ENCODE results near the gene IL1A. TPM values are rescaled to one million over a fixed set of nuclear protein-coding genes. Genes with fewer than 3 reads are reported as not detected.

IL1A gene
- total and polyA plus RNA-seq, 3 donors from 2014 or later = 15.8 to 36.5 (median 21.4) TPM

- TF ChIP-seq CTCF (IDR thresholded peaks at IDR 0.05) = no peak
- TF ChIP-seq POLR2A (IDR thresholded peaks at IDR 0.05) = no peak
- DNase-seq = no peak
- intact Hi-C loops (cut with DNase I; ENCODE audit: low total_unique reads) = no loop called here
- no peaks in the 10 kb centered on the region for H3K36me3 ChIP-seq (ENCODE audit: low read depth, missing control alignments)
- no peaks in the 10 kb centered on the region for H3K9me3 ChIP-seq
- H3K27ac ChIP-seq = no peak overlapping the region
- H3K27me3 ChIP-seq = no peaks in the 10 kb centered on the region
- H3K4me1 ChIP-seq = no peaks in the 10 kb centered on the region
- 100% methylated on average over 3 of the region's 3 CpGs for WGBS, 2 donors
- no peak overlapping the region for H3K4me3 ChIP-seq
These were observed 27.0 kb downstream of the IL1A start for GRCh38 chr2:112757265-112757664.

- Histone ChIP-seq H3K27ac (no peak overlapping the region), H3K9me3 (no peaks in the 10 kb centered on the region), H3K36me3 (ENCODE audit: low read depth, missing control alignments) (no peaks in the 10 kb centered on the region), H3K4me1 (no peaks in the 10 kb centered on the region), H3K4me3 (no peak overlapping the region), H3K27me3 (no peaks in the 10 kb centered on the region)
- 91 to 96% methylated on average over 3 of the region's 3 CpGs for WGBS, 2 donors
- TF ChIP-seq POLR2A (IDR thresholded peaks at IDR 0.05) (no peak), CTCF (IDR thresholded peaks at IDR 0.05) (no peak)
- DNase-seq = no peak
- intact Hi-C loops (cut with DNase I; ENCODE audit: low total_unique reads) = no loop called here
These were observed 28.1 kb downstream of the IL1A start for GRCh38 chr2:112756207-112756606.

DNA sequence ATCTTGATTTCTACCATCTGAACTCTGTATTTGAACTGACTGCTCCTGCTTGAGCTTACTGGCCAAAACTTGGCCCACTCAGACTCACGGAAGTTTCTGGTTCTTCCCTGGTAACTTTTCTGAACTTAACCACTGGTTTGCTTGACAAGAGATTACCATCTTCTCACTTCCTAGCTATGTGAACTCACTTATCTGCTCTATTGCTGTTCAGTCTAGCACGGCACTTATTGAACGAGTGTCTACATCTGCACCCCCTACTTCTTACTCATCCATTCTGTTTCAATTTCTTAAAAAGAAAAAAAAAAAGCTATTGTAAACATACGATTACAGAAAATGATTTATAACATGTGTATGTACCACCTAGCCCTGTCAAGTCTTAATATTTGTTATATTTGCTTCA, 28.8 kb downstream of the IL1A start:
- intact Hi-C loops (cut with DNase I; ENCODE audit: low total_unique reads) = no loop called here

GRCh38 chr2:112754564-112754963, 29.7 kb downstream of the IL1A start:
- intact Hi-C loops (cut with DNase I; ENCODE audit: low total_unique reads) = no loop called here
- 100% methylated on average over 1 of the region's 1 CpG for WGBS, 2 donors
- Histone ChIP-seq H3K27ac (no peak overlapping the region), H3K4me3 (no peak overlapping the region), H3K36me3 (ENCODE audit: low read depth, missing control alignments) (no peaks in the 10 kb centered on the region), H3K27me3 (no peaks in the 10 kb centered on the region), H3K9me3 (no peaks in the 10 kb centered on the region), H3K4me1 (no peaks in the 10 kb centered on the region)
- TF ChIP-seq CTCF (IDR thresholded peaks at IDR 0.05) = no peak
- no peak for TF ChIP-seq POLR2A (IDR thresholded peaks at IDR 0.05)
- DNase-seq = no peak

More for the DNA sequence above, 28.8 kb downstream of the IL1A start:
- DNase-seq = no peak
- Histone ChIP-seq H3K36me3 (ENCODE audit: low read depth, missing control alignments) (no peaks in the 10 kb centered on the region), H3K4me1 (no peaks in the 10 kb centered on the region), H3K27ac (no peak overlapping the region), H3K9me3 (no peaks in the 10 kb centered on the region), H3K4me3 (no peak overlapping the region), H3K27me3 (no peaks in the 10 kb centered on the region)
- WGBS, 2 donors = 91 to 95% methylated on average over 4 of the region's 4 CpGs
- no peak for TF ChIP-seq POLR2A (IDR thresholded peaks at IDR 0.05)
- TF ChIP-seq CTCF (IDR thresholded peaks at IDR 0.05) = no peak

GRCh38 chr2:112752667-112753066, 31.6 kb downstream of the IL1A start:
- intact Hi-C loops (cut with DNase I; ENCODE audit: low total_unique reads) = no loop called here
- no peak for TF ChIP-seq CTCF (IDR thresholded peaks at IDR 0.05)
- no peak for TF ChIP-seq POLR2A (IDR thresholded peaks at IDR 0.05)
- Histone ChIP-seq H3K4me1 (no peaks in the 10 kb centered on the region), H3K4me3 (no peak overlapping the region), H3K36me3 (ENCODE audit: low read depth, missing control alignments) (no peaks in the 10 kb centered on the region), H3K27ac (no peak overlapping the region), H3K9me3 (no peaks in the 10 kb centered on the region), H3K27me3 (no peaks in the 10 kb centered on the region)
- DNase-seq = no peak
- 91 to 97% methylated on average over 4 of the region's 4 CpGs for WGBS, 2 donors

All from testis (tissue), 3 donors.